GM23338 (cell line): Measurements from ENCODE around the gene ULBP2. TPM values are rescaled to one million over a fixed set of nuclear protein-coding genes. Genes with fewer than 3 reads are reported as not detected.
A peak's percentile ranks its signal among the peaks of the same experiment; 100 is the strongest.

Experiments used
- ATAC-seq: fragments of 200-7000 bp; cut with Tn5 transposase; 3 replicates; pipeline ENCODE4 v1.9.1; 2020
- DNase-seq: peaks from one replicate; pipeline ENCODE4 v3.0.0-alpha.2; 2015; ENCODE audit warnings: low spot score
- H2AFZ ChIP-seq: fragments of 200-600 bp; sonication (generic); 2 replicates; pipeline ENCODE4 v1.8.0; 2016; ENCODE audit warnings: antibody characterized with exemption, mild to moderate bottlenecking, moderate library complexity
- H3F3A ChIP-seq: fragments of 200-600 bp; sonication (generic); replicated peaks from 2 replicates; pipeline ENCODE4 v1.8.0; 2017; ENCODE audit warnings: antibody characterized with exemption, mixed run types, low read depth
- H3K27ac ChIP-seq: fragments of 200-600 bp; sonication (generic); 2 replicates; pipeline ENCODE4 v1.6.1; 2016; ENCODE audit warnings: low read depth
- H3K27me3 ChIP-seq: fragments of 200-600 bp; sonication (generic); 2 replicates; pipeline ENCODE4 v1.8.0; 2016; ENCODE audit warnings: mild to moderate bottlenecking, mixed run types, moderate library complexity; ENCODE audit not compliant: insufficient read depth
- H3K36me3 ChIP-seq: fragments of 200-600 bp; sonication (generic); 2 replicates; pipeline ENCODE4 v1.8.0; 2016; ENCODE audit warnings: mild to moderate bottlenecking; ENCODE audit not compliant: insufficient read depth
- H3K4me1 ChIP-seq: fragments of 200-600 bp; sonication (generic); 2 replicates; pipeline ENCODE4 v1.8.0; 2016; ENCODE audit warnings: mild to moderate bottlenecking, moderate library complexity; ENCODE audit not compliant: insufficient read depth
- H3K4me2 ChIP-seq: fragments of 200-600 bp; sonication (generic); 2 replicates; pipeline ENCODE4 v1.7.1; 2017; ENCODE audit warnings: mixed run types
- H3K4me3 ChIP-seq: fragments of 200-600 bp; sonication (generic); 2 replicates; pipeline ENCODE4 v1.6.1; 2016; ENCODE audit warnings: mixed run types
- H3K79me2 ChIP-seq: fragments of 200-600 bp; sonication (generic); replicated peaks from 2 replicates; pipeline ENCODE4 v1.8.0; 2017; ENCODE audit warnings: mild to moderate bottlenecking; ENCODE audit not compliant: insufficient read depth
- H3K9me2 ChIP-seq: fragments of 200-600 bp; sonication (generic); 2 replicates; pipeline ENCODE4 v1.8.0; 2017; ENCODE audit not compliant: insufficient read depth
- H4K20me1 ChIP-seq: fragments of 200-600 bp; sonication (generic); replicated peaks from 2 replicates; pipeline ENCODE4 v1.8.0; 2017; ENCODE audit warnings: mild to moderate bottlenecking; ENCODE audit not compliant: insufficient read depth
- H3K27ac Mint-ChIP-seq: 2 replicates; pipeline ENCODE4 v1.8.0; 2020; ENCODE audit warnings: inconsistent platforms, mild to moderate bottlenecking, moderate library complexity, mixed read lengths
- H3K27me3 Mint-ChIP-seq: 3 replicates; pipeline ENCODE4 v1.8.0; 2022; ENCODE audit warnings: low read depth, mild to moderate bottlenecking, moderate library complexity, mixed read lengths, inconsistent platforms; ENCODE audit not compliant: insufficient read depth, poor library complexity
- H3K36me3 Mint-ChIP-seq: 3 replicates; pipeline ENCODE4 v1.8.0; 2021; ENCODE audit warnings: low read depth, mild to moderate bottlenecking, inconsistent platforms, moderate library complexity, mixed read lengths
- H3K4me1 Mint-ChIP-seq: 3 replicates; pipeline ENCODE4 v1.8.0; 2020; ENCODE audit warnings: mild to moderate bottlenecking, inconsistent platforms, mixed read lengths
- H3K4me3 Mint-ChIP-seq: 3 replicates; pipeline ENCODE4 v1.8.0; 2021; ENCODE audit warnings: moderate library complexity, mild to moderate bottlenecking, inconsistent platforms, mixed read lengths
- H3K9me3 Mint-ChIP-seq: 3 replicates; pipeline ENCODE4 v1.8.0; 2020; ENCODE audit warnings: moderate library complexity, mild to moderate bottlenecking, inconsistent platforms, mixed read lengths
- CREB1 ChIP-seq: fragments of 250-450 bp; sonication (Bioruptor Pico); IDR thresholded peaks from 2 replicates; pipeline ENCODE4 v1.5.0; 2020; ENCODE audit warnings: low read depth, mild to moderate bottlenecking, moderate library complexity
- CTCF ChIP-seq, 2 experiments: fragments of 200-600 bp in 1 of 2; sonication (generic) in 1 of 2; conservative IDR thresholded peaks; 2 replicates each; pipeline versions ENCODE4 v1.5.1 to v1.6.1; 2016 to 2017; ENCODE audit warnings: antibody characterized with exemption in 2 of 2, low read depth in 2 of 2, mild to moderate bottlenecking in 2 of 2, moderate library complexity in 1 of 2
- JUNB ChIP-seq: IDR thresholded peaks from one replicate; pipeline ENCODE4 v1.6.1; 2016; ENCODE audit warnings: antibody characterized with exemption; ENCODE audit not compliant: unreplicated experiment
- NANOG ChIP-seq: IDR thresholded peaks from 2 replicates; pipeline ENCODE4 v1.6.1; 2016; ENCODE audit warnings: antibody characterized with exemption, borderline replicate concordance
- POLR2AphosphoS5 ChIP-seq: IDR thresholded peaks from 2 replicates; pipeline ENCODE4 v1.6.1; 2016; ENCODE audit warnings: antibody characterized with exemption, low read depth
- REST ChIP-seq: IDR thresholded peaks from one replicate; pipeline ENCODE4 v1.6.1; 2018; ENCODE audit warnings: antibody characterized with exemption; ENCODE audit not compliant: unreplicated experiment
- ZNF114 ChIP-seq: fragments of 250-450 bp; sonication (Bioruptor Pico); IDR thresholded peaks from 2 replicates; pipeline ENCODE4 v1.5.0; 2020; ENCODE audit warnings: mild to moderate bottlenecking, moderate library complexity
- ZNF331 ChIP-seq: fragments of 250-450 bp; sonication (Bioruptor Pico); IDR thresholded peaks from 2 replicates; pipeline ENCODE4 v1.5.0; 2020; ENCODE audit warnings: low read depth, mild to moderate bottlenecking, moderate library complexity
- polyA plus RNA-seq: library from polyadenylated mRNA; unstranded; fragments of >200 nt; fragmentation: Nextera tagmentation; extraction: Ambion mirVana; gene quantifications from 2 replicates; pipeline ENCODE4 v1.2.1, GENCODE V29; 2016
- total RNA-seq: library from RNA; depleted of rRNA; stranded (reverse); fragments of >200 nt; shearing (Covaris generic); gene quantifications from 2 replicates; pipeline ENCODE4 v1.2.3, GENCODE V29; 2014

The ULBP2 gene
- total and polyA plus RNA-seq, 2 experiments from 2014 or later = not detected

GRCh38 chr6:149960488-149960887 is 18.7 kb downstream of the ULBP2 start:
- H3K9me3 Mint-ChIP-seq = peaks cover 9% of the 10 kb centered on the region
- no peak for DNase-seq
- H3K4me1 Mint-ChIP-seq = peaks cover 16% of the 10 kb centered on the region
- no peaks in the 10 kb centered on the region; the same call in 1 of the 2 replicates for H3F3A ChIP-seq
- H3K4me1 ChIP-seq = peaks cover 4% of the 10 kb centered on the region; the same call in 1 of the 2 replicates
- H3K36me3 ChIP-seq = no peaks in the 10 kb centered on the region
- H3K27me3 Mint-ChIP-seq = peaks cover 86% of the 10 kb centered on the region
- no peak overlapping the region for H3K4me3 Mint-ChIP-seq
- H2AFZ ChIP-seq = no peak overlapping the region
- TF ChIP-seq POLR2AphosphoS5 (no peak), ZNF331 (CRISPR knock-in tag) (no peak), NANOG (no peak), CREB1 (CRISPR knock-in tag) (no peak), ZNF114 (no peak), REST (no peak)
- no peak for ATAC-seq
- no peak overlapping the region for H3K4me3 ChIP-seq
- H3K36me3 Mint-ChIP-seq = no peaks in the 10 kb centered on the region
- H3K9me2 ChIP-seq = no peaks in the 10 kb centered on the region
- H3K27ac Mint-ChIP-seq = no peak overlapping the region
- H3K79me2 ChIP-seq = no peaks in the 10 kb centered on the region
- no peak overlapping the region for H3K4me2 ChIP-seq
- H3K27ac ChIP-seq = no peak overlapping the region
- no peaks in the 10 kb centered on the region; the same call in 1 of the 2 replicates for H4K20me1 ChIP-seq
- peaks cover 98% of the 10 kb centered on the region for H3K27me3 ChIP-seq

GRCh38 chr6:149961728-149962425 is 20.1 kb downstream of the ULBP2 start:
- H3K4me1 Mint-ChIP-seq = peaks cover 21% of the 10 kb centered on the region
- DNase-seq = peak; percentile 70

More at GRCh38 chr6:149961728-149962425, 20.1 kb downstream of the ULBP2 start:
- no peaks in the 10 kb centered on the region for H3K79me2 ChIP-seq
- H3K4me3 ChIP-seq = no peak overlapping the region
- peak; percentile 9 for ATAC-seq
- H3K36me3 Mint-ChIP-seq = no peaks in the 10 kb centered on the region
- H3K27me3 Mint-ChIP-seq = peaks cover 86% of the 10 kb centered on the region
- H4K20me1 ChIP-seq = no peaks in the 10 kb centered on the region; the same call in 1 of the 2 replicates
- H3K4me2 ChIP-seq = no peak overlapping the region
- no peak overlapping the region for H3K27ac Mint-ChIP-seq
- peaks cover 9% of the 10 kb centered on the region for H3K9me3 Mint-ChIP-seq
- peaks cover 98% of the 10 kb centered on the region for H3K27me3 ChIP-seq
- H3K4me3 Mint-ChIP-seq = no peak overlapping the region; the same call in 2 of the 3 replicates
- TF ChIP-seq CTCF (conservative IDR thresholded peaks at IDR 0.05; ENCODE audit: low read depth in 2 of 2) (peak; percentile 54 to 64), JUNB (no peak)
- H3K27ac ChIP-seq = no peak overlapping the region
- no peaks in the 10 kb centered on the region; the same call in 1 of the 2 replicates for H3F3A ChIP-seq
- H3K9me2 ChIP-seq = no peaks in the 10 kb centered on the region
- no peak overlapping the region for H2AFZ ChIP-seq
- peaks cover 6% of the 10 kb centered on the region; the same call in 1 of the 2 replicates for H3K4me1 ChIP-seq
- no peaks in the 10 kb centered on the region for H3K36me3 ChIP-seq
